HepG2 (cell line): ENCODE data around the gene CADM3. TPM values are rescaled to one million over a fixed set of nuclear protein-coding genes. Genes with fewer than 3 reads are reported as not detected.

Source experiments
- ASH2L ChIP-seq: fragments of 300-600, 200-600 bp; sonication (generic); IDR thresholded peaks from 2 replicates; pipeline ENCODE4 v1.7.0; 2017; ENCODE audit warnings: low read depth, mild to moderate bottlenecking, moderate library complexity, mixed read lengths, low read length; ENCODE audit not compliant: insufficient read length
- BRD4 ChIP-seq: sonication (generic); formaldehyde crosslinking; IDR thresholded peaks from 2 replicates; pipeline ENCODE4 v1.4.0; 2020; ENCODE audit warnings: missing genetic modification reagents
- ELK4 ChIP-seq: sonication (generic); formaldehyde crosslinking; IDR thresholded peaks from 2 replicates; pipeline ENCODE4 v1.9.0; 2021; ENCODE audit warnings: missing genetic modification reagents, borderline replicate concordance
- FOSL2 ChIP-seq: sonication (generic); formaldehyde crosslinking; IDR thresholded peaks from 2 replicates; pipeline ENCODE4 v1.4.0; 2020; ENCODE audit warnings: missing genetic modification reagents
- GPN1 ChIP-seq: sonication (generic); formaldehyde crosslinking; IDR thresholded peaks from 2 replicates; pipeline ENCODE4 v1.5.1; 2020; ENCODE audit warnings: missing genetic modification reagents, borderline replicate concordance
- HMG20A ChIP-seq: IDR thresholded peaks from 2 replicates; pipeline ENCODE4 v1.6.1; 2016; ENCODE audit warnings: borderline replicate concordance
- HMGA1 ChIP-seq: sonication (generic); formaldehyde crosslinking; conservative IDR thresholded peaks from 2 replicates; pipeline ENCODE4 v1.4.0; 2020; ENCODE audit warnings: missing genetic modification reagents
- HNRNPL ChIP-seq: fragments of 200-400 bp; formaldehyde crosslinking; IDR thresholded peaks from 2 replicates; pipeline ENCODE4 v1.6.1; 2017; ENCODE audit warnings: mild to moderate bottlenecking, low read depth, low read length
- KLF12 ChIP-seq: sonication (generic); formaldehyde crosslinking; IDR thresholded peaks from 2 replicates; pipeline ENCODE4 v1.4.0; 2020; ENCODE audit warnings: missing genetic modification reagents, borderline replicate concordance
- MEIS1 ChIP-seq: sonication (generic); formaldehyde crosslinking; IDR thresholded peaks from 2 replicates; pipeline ENCODE4 v1.9.0; 2021; ENCODE audit warnings: mild to moderate bottlenecking, missing genetic modification reagents, moderate library complexity, borderline replicate concordance
- NFYC ChIP-seq: IDR thresholded peaks from 2 replicates; pipeline ENCODE4 v1.6.1; 2016; ENCODE audit warnings: missing genetic modification reagents, missing compliant biosample characterization
- RBM22 ChIP-seq: fragments of 200-400 bp; formaldehyde crosslinking; optimal IDR thresholded peaks from 2 replicates; pipeline ENCODE3; 2017; ENCODE audit warnings: mild to moderate bottlenecking, low read length, moderate library complexity
- SATB2 ChIP-seq: sonication (generic); formaldehyde crosslinking; IDR thresholded peaks from 2 replicates; pipeline ENCODE4 v1.5.0; 2020; ENCODE audit warnings: missing genetic modification reagents
- STAT6 ChIP-seq: sonication (generic); formaldehyde crosslinking; IDR thresholded peaks from 2 replicates; pipeline ENCODE4 v1.4.0; 2020; ENCODE audit warnings: missing genetic modification reagents, mild to moderate bottlenecking, borderline replicate concordance
- TEAD2 ChIP-seq: sonication (generic); formaldehyde crosslinking; IDR thresholded peaks from 2 replicates; pipeline ENCODE4 v1.9.0; 2021; ENCODE audit warnings: missing genetic modification reagents
- ZBTB46 ChIP-seq: sonication (generic); formaldehyde crosslinking; IDR thresholded peaks from 2 replicates; pipeline ENCODE4 v1.4.0; 2020; ENCODE audit warnings: mild to moderate bottlenecking, missing genetic modification reagents, borderline replicate concordance
- ZFP36L2 ChIP-seq: sonication (generic); formaldehyde crosslinking; IDR thresholded peaks from 2 replicates; pipeline ENCODE4 v1.4.0; 2020; ENCODE audit warnings: missing genetic modification reagents
- ZNF34 ChIP-seq: sonication (generic); formaldehyde crosslinking; IDR thresholded peaks from 2 replicates; pipeline ENCODE4 v1.4.0; 2020; ENCODE audit warnings: mild to moderate bottlenecking, missing genetic modification reagents, borderline replicate concordance
- ZNF446 ChIP-seq: sonication (generic); formaldehyde crosslinking; IDR thresholded peaks from 2 replicates; pipeline ENCODE4 v1.5.0; 2020; ENCODE audit warnings: mild to moderate bottlenecking, missing genetic modification reagents
- ZNF512B ChIP-seq: sonication (generic); formaldehyde crosslinking; IDR thresholded peaks from 2 replicates; pipeline ENCODE4 v1.5.1; 2020; ENCODE audit warnings: missing genetic modification reagents, mild to moderate bottlenecking, borderline replicate concordance
- ZNF75D ChIP-seq: sonication (generic); formaldehyde crosslinking; IDR thresholded peaks from 2 replicates; pipeline ENCODE4 v1.8.1; 2023; ENCODE audit warnings: missing genetic modification reagents, mild to moderate bottlenecking, borderline replicate concordance
- polyA plus RNA-seq, 8 experiments: library from polyadenylated mRNA; depleted of rRNA in 3 of 8; stranded (reverse) in 7 of 8; unstranded in 1 of 8; fragments of >200 nt; fragmentation: Illumina TruSeq in 4 of 8; extraction: Trizol in 4 of 8; gene quantifications; 2 replicates each; pipeline versions ENCODE4 v1.2.1 to v1.2.3, GENCODE V29; 2011 to 2016; ENCODE audit warnings: low read depth in 4 of 8, missing spikeins in 1 of 8, mixed read lengths in 1 of 8; ENCODE audit not compliant: insufficient read depth in 1 of 8
- total RNA-seq, 5 experiments: library from RNA; depleted of rRNA; stranded (reverse); fragments of >200 nt; fragmentation: Illumina TruSeq; extraction: Trizol; gene quantifications; 2 replicates each; pipeline ENCODE4 v1.2.3, GENCODE V29; 2016; ENCODE audit warnings: low read depth in 1 of 5

The CADM3 gene
- total and polyA plus RNA-seq, 2 of the 13 experiments (the other 11 are each of a cell fraction or from before 2014, with no cell fraction given) = not detected

GRCh38 chr1:159177272-159177907 is 6.0 kb downstream of the CADM3 start (continued):
- peak; percentile 76; the same call in 1 of the 2 replicates for TF ChIP-seq ELK4 (CRISPR knock-in tag)
- peak; percentile 92 for TF ChIP-seq KLF12
- TF ChIP-seq MEIS1 (CRISPR knock-in tag) = no peak
- TF ChIP-seq STAT6 = no peak
- TF ChIP-seq NFYC = peak; percentile 37; the same call in 1 of the 2 replicates
- no peak for TF ChIP-seq BRD4 (CRISPR knock-in tag)
- TF ChIP-seq ASH2L = no peak
- no peak for TF ChIP-seq RBM22
- TF ChIP-seq ZNF34 (CRISPR knock-in tag) = no peak
- peak; percentile 99 for TF ChIP-seq SATB2
- TF ChIP-seq FOSL2 (CRISPR knock-in tag) = peak; percentile 71
- peak; percentile 98 for TF ChIP-seq TEAD2 (CRISPR knock-in tag)
- peak; percentile 91; the same call in 1 of the 2 replicates for TF ChIP-seq ZNF75D (CRISPR knock-in tag)
- TF ChIP-seq HNRNPL = no peak
- TF ChIP-seq HMGA1 (CRISPR knock-in tag) = no peak
- peak; percentile 95 for TF ChIP-seq ZNF446 (CRISPR knock-in tag)
- TF ChIP-seq ZBTB46 (CRISPR knock-in tag) = no peak
- peak; percentile 95; the same call in 1 of the 2 replicates for TF ChIP-seq GPN1 (CRISPR knock-in tag)
- peak; percentile 84 for TF ChIP-seq HMG20A (CRISPR knock-in tag)
- TF ChIP-seq ZNF512B (CRISPR knock-in tag) = no peak
- peak; percentile 98 for TF ChIP-seq ZFP36L2
